LNCAP (cell line): Measurements from ENCODE around the gene EFHC1.

Experiments used
- TF ChIP-seq, protein P1 (sequence below): fragments of 450-650 bp; IDR thresholded peaks from 2 replicates; pipeline ENCODE4 v1.5.1; 2017; ENCODE audit warnings: mild to moderate bottlenecking

EFHC1 gene

DNA sequence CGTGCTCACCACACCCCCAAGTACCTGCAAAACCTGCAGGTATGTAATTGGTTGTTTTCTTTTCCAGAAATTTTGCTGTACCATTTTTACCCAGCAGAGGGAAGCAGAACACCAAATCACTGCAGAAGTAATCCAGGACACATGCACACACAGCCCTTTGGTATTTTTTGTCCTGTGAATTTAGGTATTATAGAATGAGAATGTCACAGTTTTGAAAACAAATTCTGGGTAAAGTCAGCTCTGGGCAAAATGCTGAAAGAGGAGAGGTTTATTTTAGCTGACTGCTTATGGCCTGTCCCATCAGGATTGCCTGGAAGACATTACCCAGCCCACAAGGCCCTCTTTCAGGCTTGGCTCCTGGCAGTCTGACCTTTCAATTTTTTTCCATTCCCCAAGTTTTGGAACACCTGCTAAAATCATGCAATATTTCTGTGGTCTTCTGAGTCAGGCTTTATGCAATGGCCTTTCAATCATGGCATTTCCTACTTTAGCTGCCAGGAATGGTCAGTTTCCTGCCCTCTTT lies 3.5 kb upstream of the EFHC1 start:
- TF ChIP-seq, protein P1, sequence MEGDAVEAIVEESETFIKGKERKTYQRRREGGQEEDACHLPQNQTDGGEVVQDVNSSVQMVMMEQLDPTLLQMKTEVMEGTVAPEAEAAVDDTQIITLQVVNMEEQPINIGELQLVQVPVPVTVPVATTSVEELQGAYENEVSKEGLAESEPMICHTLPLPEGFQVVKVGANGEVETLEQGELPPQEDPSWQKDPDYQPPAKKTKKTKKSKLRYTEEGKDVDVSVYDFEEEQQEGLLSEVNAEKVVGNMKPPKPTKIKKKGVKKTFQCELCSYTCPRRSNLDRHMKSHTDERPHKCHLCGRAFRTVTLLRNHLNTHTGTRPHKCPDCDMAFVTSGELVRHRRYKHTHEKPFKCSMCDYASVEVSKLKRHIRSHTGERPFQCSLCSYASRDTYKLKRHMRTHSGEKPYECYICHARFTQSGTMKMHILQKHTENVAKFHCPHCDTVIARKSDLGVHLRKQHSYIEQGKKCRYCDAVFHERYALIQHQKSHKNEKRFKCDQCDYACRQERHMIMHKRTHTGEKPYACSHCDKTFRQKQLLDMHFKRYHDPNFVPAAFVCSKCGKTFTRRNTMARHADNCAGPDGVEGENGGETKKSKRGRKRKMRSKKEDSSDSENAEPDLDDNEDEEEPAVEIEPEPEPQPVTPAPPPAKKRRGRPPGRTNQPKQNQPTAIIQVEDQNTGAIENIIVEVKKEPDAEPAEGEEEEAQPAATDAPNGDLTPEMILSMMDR, result peak; percentile 72

DNA sequence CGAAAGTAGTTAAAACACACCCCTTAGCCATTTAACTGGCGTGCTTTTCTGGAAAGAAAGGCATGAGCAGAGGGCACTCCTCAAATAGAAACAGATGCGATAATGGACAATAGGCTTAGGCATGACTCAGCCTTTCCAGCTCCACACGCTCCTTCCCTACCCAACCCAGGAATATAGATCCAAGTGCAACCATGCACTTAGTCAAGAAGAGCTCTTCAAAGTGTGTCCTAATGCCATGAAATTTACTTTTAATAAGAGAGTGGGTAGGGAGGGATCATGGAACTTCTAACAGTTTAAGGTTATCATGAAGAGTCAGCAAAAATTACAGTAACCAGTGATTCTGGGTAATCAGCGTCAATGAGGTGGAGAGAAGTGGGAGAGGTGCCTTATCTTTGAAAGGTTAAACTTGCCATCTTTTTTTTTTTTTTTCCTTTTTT lies 2.4 kb upstream of the EFHC1 start:
- TF ChIP-seq, protein P1, result no peak

DNA sequence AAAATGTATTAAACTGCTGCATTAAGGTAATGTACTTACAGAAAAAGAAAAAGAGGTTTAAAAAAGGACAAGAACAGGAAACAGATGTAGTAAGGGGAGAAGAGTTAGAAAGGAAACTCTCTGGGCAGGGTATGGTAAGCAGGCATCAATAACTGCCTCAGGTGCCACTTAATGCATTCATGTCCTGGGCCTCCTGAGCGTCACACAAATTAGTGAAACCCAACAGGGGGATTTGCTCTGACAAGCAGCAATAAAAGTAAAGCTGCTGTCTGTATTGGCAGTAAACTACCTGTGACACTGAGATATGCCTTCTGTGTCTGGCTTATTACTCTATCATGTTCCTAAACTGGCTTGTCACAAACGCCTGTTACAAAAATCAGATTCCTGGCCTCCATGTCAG lies 1.5 kb upstream of the EFHC1 start:
- TF ChIP-seq, protein P1, result no peak

DNA sequence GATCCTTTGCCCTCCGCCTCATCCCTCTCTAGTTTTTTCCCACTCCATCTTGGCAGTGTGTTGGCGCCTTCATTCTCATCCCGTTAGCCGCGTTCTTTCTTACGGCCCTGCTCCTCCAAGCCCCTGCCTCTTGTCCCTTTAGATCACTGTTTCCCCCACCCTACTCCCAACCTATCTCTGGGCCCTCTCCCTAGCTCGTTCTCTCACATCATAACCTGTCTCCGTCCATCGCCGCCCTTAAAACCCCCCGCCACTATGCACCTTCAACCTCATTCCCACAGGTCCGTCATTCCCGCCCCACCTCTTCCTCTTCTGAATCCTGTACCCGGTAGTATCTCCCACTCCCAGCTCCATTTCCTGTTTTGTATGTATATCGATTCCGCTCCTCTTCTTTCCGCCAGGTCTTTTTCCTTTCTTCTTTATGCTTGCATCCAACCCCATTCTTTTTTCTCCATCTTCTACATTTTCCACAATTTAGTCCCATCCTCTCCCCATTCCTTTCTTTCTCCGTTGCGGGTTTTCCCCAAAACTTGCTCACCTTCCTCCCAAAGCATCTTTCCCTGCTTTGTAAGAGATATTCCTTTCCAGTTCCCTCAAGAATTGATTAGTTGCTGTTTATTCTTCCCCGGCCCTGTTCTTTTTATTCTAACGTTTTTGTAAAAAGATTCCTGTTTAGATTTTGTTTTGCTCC lies 671 bp downstream of the EFHC1 start:
- TF ChIP-seq, protein P1, result no peak

DNA sequence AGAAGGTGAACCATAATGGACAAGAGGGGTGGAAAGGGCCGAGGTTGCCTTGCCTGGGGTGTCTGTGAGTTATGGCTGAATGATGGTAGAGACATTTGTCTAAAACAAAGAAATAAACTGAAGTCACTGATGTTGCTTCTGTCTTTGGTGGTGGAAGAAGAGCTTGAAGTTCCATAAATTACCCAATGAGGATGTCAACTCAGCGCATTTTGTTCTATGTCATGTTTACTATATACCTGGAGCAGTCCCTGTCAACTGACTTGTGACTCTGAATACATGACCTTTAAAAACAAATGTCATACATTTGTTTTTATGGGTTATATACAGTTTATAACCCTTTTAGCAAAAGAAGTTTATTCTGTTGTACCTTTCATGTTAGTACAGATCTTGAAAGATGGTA lies 2.0 kb downstream of the EFHC1 start:
- TF ChIP-seq, protein P1, result no peak

DNA sequence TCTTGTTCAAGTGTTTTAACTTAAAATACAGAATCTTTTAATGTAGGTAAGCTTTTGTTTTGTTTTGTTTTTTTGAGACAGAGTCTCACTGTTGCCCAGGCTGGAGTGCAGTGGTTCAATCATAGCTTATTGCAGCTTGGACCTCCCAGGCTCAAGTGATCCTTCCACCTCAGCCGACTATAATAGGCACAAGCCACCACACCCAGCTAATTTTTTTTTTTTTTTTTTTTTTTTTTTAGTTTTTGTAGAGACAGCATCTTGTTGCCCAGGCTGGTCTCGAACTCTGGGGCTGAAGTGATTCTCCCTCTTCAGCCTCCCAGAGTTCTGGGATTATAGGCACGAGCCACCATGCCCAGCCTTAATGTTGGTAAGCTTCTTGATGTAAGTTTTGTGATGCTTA lies 3.3 kb downstream of the EFHC1 start:
- TF ChIP-seq, protein P1, result no peak

DNA sequence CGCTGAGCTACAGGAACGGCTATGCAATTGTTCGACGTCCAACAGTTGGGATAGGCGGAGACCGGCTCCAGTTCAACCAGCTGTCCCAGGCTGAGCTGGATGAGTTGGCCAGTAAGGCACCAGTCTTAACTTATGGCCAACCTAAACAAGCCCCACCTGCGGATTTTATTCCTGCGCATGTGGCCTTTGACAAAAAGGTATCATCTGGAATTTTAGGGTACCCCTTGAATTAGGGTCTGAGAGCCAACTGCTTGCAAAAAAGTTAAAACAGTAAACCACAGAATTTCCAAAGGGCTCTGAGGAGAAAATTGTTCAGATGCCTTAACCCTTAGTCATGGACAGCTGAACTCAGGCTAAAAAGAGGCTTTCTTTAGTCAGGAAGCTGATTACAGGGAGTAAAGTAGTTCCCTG lies 3.8 kb downstream of the EFHC1 start:
- TF ChIP-seq, protein P1, result no peak
